Panc1 (cell line): ENCODE data around the gene REN.

Experiments
- POLR2AphosphoS5 ChIP-seq: IDR thresholded peaks from 2 replicates; pipeline ENCODE4 v1.6.1; 2012; ENCODE audit warnings: mild to moderate bottlenecking, low read depth, low read length, moderate library complexity
- REST ChIP-seq, 2 experiments: IDR thresholded peaks; 2 replicates each; pipeline ENCODE4 v1.6.1; 2011 to 2012; ENCODE audit warnings: low read depth in 2 of 2, control low read depth in 1 of 2, low read length in 1 of 2, mild to moderate bottlenecking in 1 of 2, moderate library complexity in 1 of 2; ENCODE audit not compliant: insufficient read depth in 1 of 2
- TCF7L2 ChIP-seq: IDR thresholded peaks from 2 replicates; pipeline ENCODE4 v1.6.1; 2011; ENCODE audit warnings: mild to moderate bottlenecking, low read depth, low read length, inconsistent platforms
- TF ChIP-seq, protein P1 (sequence below): fragments of 450-650 bp; IDR thresholded peaks from 2 replicates; pipeline ENCODE4 v1.5.1; 2017; ENCODE audit warnings: mild to moderate bottlenecking

DNA sequence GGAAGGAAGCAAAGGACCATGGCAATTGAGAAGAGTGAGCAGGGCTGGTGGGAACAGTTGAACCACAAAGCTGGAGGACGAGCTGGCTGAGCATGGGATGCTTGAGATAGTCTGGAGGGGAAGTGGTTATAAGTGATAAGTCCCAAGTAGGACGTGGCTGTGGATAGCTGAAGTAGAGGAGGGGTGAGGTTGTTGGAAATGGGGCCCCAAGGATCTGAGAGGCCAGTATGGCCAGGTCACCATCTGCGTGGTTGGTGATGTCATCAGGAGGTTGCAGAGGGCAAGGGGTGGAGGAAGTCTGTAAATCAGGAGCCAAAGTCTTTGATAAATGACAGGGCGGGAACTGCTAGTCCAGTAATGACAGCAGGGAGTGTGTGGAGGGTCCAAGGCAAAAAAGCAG lies 11.0 kb upstream of the REN start:
- TF ChIP-seq, protein P1, sequence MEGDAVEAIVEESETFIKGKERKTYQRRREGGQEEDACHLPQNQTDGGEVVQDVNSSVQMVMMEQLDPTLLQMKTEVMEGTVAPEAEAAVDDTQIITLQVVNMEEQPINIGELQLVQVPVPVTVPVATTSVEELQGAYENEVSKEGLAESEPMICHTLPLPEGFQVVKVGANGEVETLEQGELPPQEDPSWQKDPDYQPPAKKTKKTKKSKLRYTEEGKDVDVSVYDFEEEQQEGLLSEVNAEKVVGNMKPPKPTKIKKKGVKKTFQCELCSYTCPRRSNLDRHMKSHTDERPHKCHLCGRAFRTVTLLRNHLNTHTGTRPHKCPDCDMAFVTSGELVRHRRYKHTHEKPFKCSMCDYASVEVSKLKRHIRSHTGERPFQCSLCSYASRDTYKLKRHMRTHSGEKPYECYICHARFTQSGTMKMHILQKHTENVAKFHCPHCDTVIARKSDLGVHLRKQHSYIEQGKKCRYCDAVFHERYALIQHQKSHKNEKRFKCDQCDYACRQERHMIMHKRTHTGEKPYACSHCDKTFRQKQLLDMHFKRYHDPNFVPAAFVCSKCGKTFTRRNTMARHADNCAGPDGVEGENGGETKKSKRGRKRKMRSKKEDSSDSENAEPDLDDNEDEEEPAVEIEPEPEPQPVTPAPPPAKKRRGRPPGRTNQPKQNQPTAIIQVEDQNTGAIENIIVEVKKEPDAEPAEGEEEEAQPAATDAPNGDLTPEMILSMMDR, result no peak
- TF ChIP-seq POLR2AphosphoS5 (no peak), TCF7L2 (no peak), REST (IDR thresholded peaks at IDR 0.05; ENCODE audit: insufficient read depth in 1 of 2, low read depth in 2 of 2, low read length in 1 of 2) (no peak)
